Endothelial cell of umbilical vein (primary cell): ENCODE data around the gene PDK2. TPM values are rescaled to one million over a fixed set of nuclear protein-coding genes. Genes with fewer than 3 reads are reported as not detected.

Experiments
- BruUV-seq: library from RNA; stranded (reverse); fragments of 400-500 nt; replicated peaks from 2 replicates; lab custom pipeline; 2021; lab: Mats Ljungman, UMichigan
- CTCF ChIA-PET: fragments of 300-600, 350-600 bp; sonication (Branson Sonifier 250); formaldehyde crosslinking; loops from one replicate; lab custom pipeline; 2021; ENCODE audit warnings: antibody characterized with exemption, inconsistent platforms; lab: Charles Lee
- POLR2A ChIA-PET: fragments of 300-600, 350-600 bp; sonication (Branson Sonifier 250); formaldehyde crosslinking; loops from one replicate; lab custom pipeline; 2021; ENCODE audit warnings: antibody characterized with exemption, inconsistent platforms; lab: Charles Lee
- DNase-seq: peaks from one replicate; pipeline ENCODE4 v3.0.0-alpha.2; 2011; ENCODE audit warnings: low read depth, low spot score
- FAIRE-seq: peaks from 2 replicates; lab custom pipeline; 2011; peaks lifted over from hg19 to GRCh38; lab: Jason Lieb, UNC
- H2AFZ ChIP-seq: 2 replicates; pipeline ENCODE4 v1.6.0; 2012; ENCODE audit warnings: low read depth, low read length, control low read depth, inconsistent platforms
- H3K27ac ChIP-seq: 2 replicates; pipeline ENCODE4 v1.5.1; 2011; ENCODE audit warnings: low read depth, mild to moderate bottlenecking, control low read depth, low read length, moderate library complexity; ENCODE audit not compliant: insufficient read depth
- H3K27me3 ChIP-seq, 2 experiments: 2 replicates each; pipeline versions ENCODE4 v1.6.0 to v1.6.1; 2011; ENCODE audit warnings: low read length in 2 of 2, mixed read lengths in 1 of 2; ENCODE audit not compliant: control insufficient read depth in 2 of 2, insufficient read depth in 2 of 2
- H3K36me3 ChIP-seq, 2 experiments: 2 replicates in 1 of 2; 3 replicates in 1 of 2; pipeline ENCODE4 v1.5.1; 2011; ENCODE audit warnings: low read length in 2 of 2, mild to moderate bottlenecking in 1 of 2, moderate library complexity in 1 of 2; ENCODE audit not compliant: control insufficient read depth in 2 of 2, insufficient read depth in 2 of 2; ENCODE audit errors: extremely low read depth in 1 of 2
- H3K4me1 ChIP-seq: 3 replicates; pipeline ENCODE4 v1.5.1; 2011; ENCODE audit warnings: mild to moderate bottlenecking, low read length; ENCODE audit not compliant: control insufficient read depth, insufficient read depth; ENCODE audit errors: extremely low read depth
- H3K4me2 ChIP-seq: 2 replicates; pipeline ENCODE4 v1.6.1; 2011; ENCODE audit warnings: low read length, control low read depth, mixed read lengths; ENCODE audit not compliant: insufficient read depth
- H3K4me3 ChIP-seq, 3 experiments: fragments of 200-600 bp in 1 of 3; sonication (generic), shearing (Covaris generic) in 1 of 3; replicated peaks in 1 of 3; 2 replicates each; pipeline ENCODE4 v1.5.1; 2011 to 2016; ENCODE audit warnings: control low read depth in 3 of 3, low read length in 3 of 3, mild to moderate bottlenecking in 2 of 3, inconsistent platforms in 1 of 3, low read depth in 1 of 3, moderate library complexity in 1 of 3; ENCODE audit not compliant: insufficient read depth in 1 of 3
- H3K79me2 ChIP-seq: 2 replicates; pipeline ENCODE4 v1.6.0; 2012; ENCODE audit warnings: low read length, inconsistent platforms; ENCODE audit not compliant: control insufficient read depth, insufficient read depth
- H3K9ac ChIP-seq: replicated peaks from 2 replicates; pipeline ENCODE3; 2011; ENCODE audit warnings: low read length, control low read depth; ENCODE audit not compliant: insufficient read depth; ENCODE audit errors: extremely low read depth
- H3K9me1 ChIP-seq: replicated peaks from 3 replicates; pipeline ENCODE4 v1.6.0; 2011; ENCODE audit warnings: mild to moderate bottlenecking, low read length; ENCODE audit not compliant: control insufficient read depth, insufficient read depth; ENCODE audit errors: extremely low read depth
- H3K9me3 ChIP-seq: replicated peaks from 2 replicates; pipeline ENCODE4 v1.5.1; 2012; ENCODE audit warnings: low read length, inconsistent platforms; ENCODE audit not compliant: control insufficient read depth, insufficient read depth
- H4K20me1 ChIP-seq: replicated peaks from 2 replicates; pipeline ENCODE3; 2011; ENCODE audit warnings: mild to moderate bottlenecking, low read length; ENCODE audit not compliant: control insufficient read depth, insufficient read depth; ENCODE audit errors: extremely low read depth
- CTCF ChIP-seq, 2 donors: IDR thresholded peaks; 1 replicate in 1 of 2; 2 replicates in 1 of 2; pipeline ENCODE4 v1.5.1; 2011; ENCODE audit warnings: low read length in 2 of 2, mild to moderate bottlenecking in 2 of 2, moderate library complexity in 2 of 2, control low read depth in 1 of 2, inconsistent platforms in 1 of 2, low read depth in 1 of 2; ENCODE audit not compliant: insufficient read depth in 1 of 2; ENCODE audit errors: extremely low read depth in 1 of 2
- EZH2 ChIP-seq: IDR thresholded peaks from 2 replicates; pipeline ENCODE4 v1.6.1; 2012; ENCODE audit warnings: borderline replicate concordance, low read depth, mild to moderate bottlenecking, moderate library complexity, low read length, inconsistent platforms; ENCODE audit not compliant: severe bottlenecking
- FOS ChIP-seq: IDR thresholded peaks from 2 replicates; pipeline ENCODE4 v1.6.1; 2011; ENCODE audit warnings: mild to moderate bottlenecking, low read length, moderate library complexity, borderline replicate concordance; ENCODE audit not compliant: insufficient read depth
- GATA2 ChIP-seq: IDR thresholded peaks from 2 replicates; pipeline ENCODE4 v1.7.0; 2011; ENCODE audit warnings: low read depth, mild to moderate bottlenecking, moderate library complexity, mixed read lengths, low read length; ENCODE audit not compliant: insufficient read length, insufficient read depth
- JUN ChIP-seq: IDR thresholded peaks from 2 replicates; pipeline ENCODE4 v1.6.1; 2011; ENCODE audit warnings: borderline replicate concordance, low read depth; ENCODE audit not compliant: insufficient read length, insufficient read depth
- MAX ChIP-seq: IDR thresholded peaks from 2 replicates; pipeline ENCODE4 v1.6.1; 2011; ENCODE audit not compliant: insufficient read depth, insufficient read length
- MYC ChIP-seq: IDR thresholded peaks from one replicate; pipeline ENCODE4 v1.6.1; 2011; ENCODE audit warnings: mild to moderate bottlenecking, low read depth, low read length
- POLR2A ChIP-seq: IDR thresholded peaks from 2 replicates; pipeline ENCODE4 v1.6.1; 2012; ENCODE audit warnings: low read depth, mild to moderate bottlenecking, control low read depth, low read length
- POLR2AphosphoS5 ChIP-seq: IDR thresholded peaks from 2 replicates; pipeline ENCODE4 v1.6.1; 2012; ENCODE audit warnings: low read depth, mild to moderate bottlenecking, control low read depth, low read length, moderate library complexity; ENCODE audit not compliant: insufficient read depth
- dilution Hi-C: fragments of 300-500 bp; cut with MboI; formaldehyde crosslinking; loops from one replicate; pipeline ENCODE4 v1.15.0; 2019; ENCODE audit warnings: low sequenced_read_pairs; ENCODE audit not compliant: extremely low pct_ligation_motif_present
- intact Hi-C: fragments of 100-400 bp; cut with micrococcal nuclease; formaldehyde crosslinking; loops from one replicate; pipeline ENCODE4 v1.10.0; 2022
- polyA plus RNA-seq, 4 experiments: library from polyadenylated mRNA; depleted of rRNA in 3 of 4; stranded (reverse) in 3 of 4; unstranded in 1 of 4; fragments of >200 nt; gene quantifications; 2 replicates each; pipeline versions ENCODE4 v1.2.1 to v1.2.3, GENCODE V29; 2011 to 2012; ENCODE audit warnings: missing spikeins in 1 of 4
- total RNA-seq: library from RNA; stranded (reverse); gene quantifications from 2 replicates; pipeline ENCODE4 v1.2.3, GENCODE V29; 2021

PDK2 gene
- total and polyA plus RNA-seq, 2 donors (not counting 3 experiments of a cell fraction or from before 2014, with no cell fraction given) = 21.3 to 114 TPM

GRCh38 chr17:50087912-50088405, 7.2 kb upstream of the PDK2 start:
- Histone ChIP-seq H3K36me3 (peaks cover 0 to 18% of the 10 kb centered on the region in 2 experiments), H3K79me2 (no peaks in the 10 kb centered on the region), H2AFZ (no peak overlapping the region), H3K27me3 (no peaks in the 10 kb centered on the region), H3K9me3 (no peaks in the 10 kb centered on the region), H3K27ac (no peak overlapping the region), H3K9me1 (no peaks in the 10 kb centered on the region), H3K4me3 (no peak overlapping the region), H3K9ac (no peak overlapping the region), H3K4me1 (no peaks in the 10 kb centered on the region), H3K4me2 (no peak overlapping the region), H4K20me1 (no peaks in the 10 kb centered on the region)
- BruUV-seq = no TSS peak
- dilution Hi-C loops = no loop called here
- intact Hi-C loops = loop anchor here (1.0 to 2.0 kb wide), 4 partner anchors 33 to 227 kb away; no protein-coding TSS in a partner anchor
- FAIRE-seq (no peak), DNase-seq (no peak)
- TF ChIP-seq GATA2 (no peak), MYC (no peak), FOS (no peak), EZH2 (no peak), POLR2AphosphoS5 (no peak), CTCF (IDR thresholded peaks at IDR 0.05; ENCODE audit: extremely low read depth in 1 of 2, insufficient read depth in 1 of 2, low read depth in 1 of 2, low read length in 2 of 2) (no peak), JUN (no peak), MAX (no peak), POLR2A (no peak)
- CTCF ChIA-PET = interaction anchor here (0.6 to 2.9 kb wide), 27 partner anchors 10 to 531 kb away, joined by 3 to 88 read pairs (median 4); partner anchors contain the start of genes DLX3 and ITGA3
- POLR2A ChIA-PET = no interaction called here
